Stimulated activated CD8-positive, alpha-beta memory T cell treated with anti-CD3 and anti-CD28 coated beads, Interleukin-7, amount 100 ng/mL, for 1 hour (primary cell): Measurements from ENCODE around the gene KIAA0232.
"Not testable (repeated sequence)": the region's sequence is repeated elsewhere in the genome, so short reads cannot be mapped to it uniquely, and the experiment has no call there.

Source experiments
- DNase-seq, 2 donors: peaks; one replicate each; pipeline ENCODE4 v3.0.0-alpha.2; 2020; ENCODE audit warnings: low read depth in 2 of 2

Gene KIAA0232

GRCh38 chr4:6885953-6886557 is 103.5 kb downstream of the KIAA0232 start:
- DNase-seq, result no peak

GRCh38 chr4:6886886-6887285 is 104.4 kb downstream of the KIAA0232 start:
- no peak for DNase-seq

DNA sequence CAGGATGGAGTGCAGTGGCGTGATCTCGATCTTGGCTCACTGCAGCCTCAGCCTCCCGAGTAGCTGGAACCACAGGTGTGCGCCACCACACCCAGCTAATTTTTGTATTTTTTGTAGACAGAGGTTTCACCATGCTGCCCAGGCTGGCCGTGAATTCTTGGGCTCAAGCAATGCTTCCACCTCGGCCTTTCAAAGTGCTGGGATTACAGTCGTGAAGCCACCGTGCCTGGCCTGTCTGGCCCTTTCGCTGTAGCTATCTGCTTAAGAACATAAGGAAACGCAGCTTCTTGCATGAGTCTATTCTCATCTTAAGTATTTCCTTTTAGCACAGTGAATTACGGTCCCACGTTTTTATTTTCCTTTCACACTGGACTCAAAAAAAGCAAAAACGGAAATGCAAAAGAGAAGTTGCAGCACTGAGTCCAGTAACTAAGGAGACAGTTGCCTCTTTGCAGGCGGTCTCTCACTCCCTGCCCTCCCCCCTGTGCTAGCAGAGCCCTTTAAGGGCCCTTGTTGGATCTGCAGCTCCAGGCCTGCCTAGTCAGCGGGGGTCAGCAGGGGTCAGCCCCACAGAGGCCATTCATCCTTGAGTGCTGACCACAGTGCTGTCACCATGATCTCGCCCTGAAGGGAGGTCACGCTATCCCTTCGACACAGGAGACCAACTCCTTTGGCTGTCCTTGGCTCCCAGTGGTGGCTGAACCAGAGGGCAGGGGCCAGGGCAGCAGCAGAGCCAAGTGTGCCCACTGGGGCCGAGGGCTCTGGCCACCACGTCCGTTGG is 105.3 kb downstream of the KIAA0232 start:
- no peak for DNase-seq

DNA sequence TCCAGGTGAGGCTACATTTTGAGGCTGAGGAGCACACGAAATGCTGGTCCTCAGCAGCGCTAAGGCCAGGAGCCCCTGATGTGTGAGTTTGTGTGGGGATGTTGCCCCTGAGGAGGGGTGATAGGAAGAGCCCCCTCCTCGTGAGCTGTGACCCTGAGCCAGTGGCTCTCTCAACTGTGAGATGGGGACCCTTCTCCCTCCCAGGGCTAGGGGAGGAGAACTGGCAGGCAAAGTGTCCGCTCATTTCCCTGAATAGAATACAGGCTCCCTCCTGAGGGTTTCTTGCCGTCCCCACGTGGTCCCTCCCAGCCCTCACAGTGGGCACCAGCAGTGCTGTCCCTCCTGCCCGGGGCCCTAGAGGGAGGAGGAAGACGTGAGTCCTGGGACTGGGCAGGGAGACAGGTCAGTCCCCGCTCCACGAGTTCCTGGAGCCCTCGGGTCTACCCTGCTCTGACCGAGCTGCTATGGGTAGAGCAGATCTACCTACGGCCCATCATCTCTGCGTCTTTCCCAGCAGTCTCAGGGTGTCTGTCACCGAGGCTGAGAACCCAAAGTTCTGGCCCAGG is 106.1 kb downstream of the KIAA0232 start:
- no peak for DNase-seq

DNA sequence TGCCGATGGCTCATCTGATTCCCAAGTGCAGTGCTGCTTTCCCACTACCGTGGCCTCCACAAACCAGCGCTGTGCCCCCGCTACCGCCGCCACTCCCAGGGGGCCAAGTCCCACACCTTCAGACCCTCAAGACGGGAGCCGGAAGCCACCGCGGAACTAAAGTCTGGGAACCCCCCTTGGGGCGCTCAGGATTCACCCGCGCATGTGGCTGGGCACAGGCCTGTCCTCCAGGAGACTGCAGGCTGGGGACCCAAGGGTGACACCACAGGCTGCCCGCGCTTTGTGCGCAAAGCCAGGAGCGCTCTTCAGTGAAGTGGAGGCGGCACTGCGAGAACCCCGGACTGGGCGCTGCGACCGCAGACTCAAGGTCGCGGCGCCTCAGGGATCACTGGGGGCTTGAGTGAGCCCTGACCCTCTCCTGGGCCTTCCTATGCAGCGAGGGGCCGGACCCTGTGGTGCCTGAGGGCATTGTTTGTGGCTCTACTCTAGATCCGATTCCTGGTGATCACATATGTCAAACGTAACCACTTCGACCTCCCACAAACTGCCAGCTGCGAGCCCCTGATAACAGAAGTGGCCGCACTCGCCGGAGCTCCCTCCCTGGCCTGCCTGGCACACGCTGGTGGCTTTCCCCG is 106.7 kb downstream of the KIAA0232 start:
- DNase-seq, result no peak

GRCh38 chr4:6889736-6890324 is 107.3 kb downstream of the KIAA0232 start:
- no peak for DNase-seq

GRCh38 chr4:6890358-6890757 is 107.8 kb downstream of the KIAA0232 start:
- DNase-seq, result no peak

DNA sequence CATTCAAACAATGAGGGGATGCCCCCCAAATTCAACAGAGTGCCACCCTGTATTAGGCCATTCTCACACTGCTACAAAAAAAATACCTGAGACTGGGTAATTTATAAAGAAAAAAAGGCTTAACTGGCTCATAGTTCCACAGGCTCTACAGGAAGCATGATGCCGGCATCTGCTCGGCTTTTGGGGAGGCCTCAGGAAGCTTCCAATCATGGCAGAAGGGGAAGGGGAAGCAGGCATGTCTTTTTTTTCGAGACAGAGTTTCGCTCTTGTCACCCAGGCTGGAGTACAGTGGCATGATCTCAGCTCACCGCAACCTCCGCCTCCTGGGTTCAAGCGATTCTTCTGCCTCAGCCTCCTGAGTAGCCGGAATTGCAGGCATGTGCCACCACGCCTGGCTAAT is 108.4 kb downstream of the KIAA0232 start:
- not testable (repeated sequence) for DNase-seq

- DNase-seq, result no peak
These were observed 109.1 kb downstream of the KIAA0232 start for GRCh38 chr4:6891436-6892170.

DNA sequence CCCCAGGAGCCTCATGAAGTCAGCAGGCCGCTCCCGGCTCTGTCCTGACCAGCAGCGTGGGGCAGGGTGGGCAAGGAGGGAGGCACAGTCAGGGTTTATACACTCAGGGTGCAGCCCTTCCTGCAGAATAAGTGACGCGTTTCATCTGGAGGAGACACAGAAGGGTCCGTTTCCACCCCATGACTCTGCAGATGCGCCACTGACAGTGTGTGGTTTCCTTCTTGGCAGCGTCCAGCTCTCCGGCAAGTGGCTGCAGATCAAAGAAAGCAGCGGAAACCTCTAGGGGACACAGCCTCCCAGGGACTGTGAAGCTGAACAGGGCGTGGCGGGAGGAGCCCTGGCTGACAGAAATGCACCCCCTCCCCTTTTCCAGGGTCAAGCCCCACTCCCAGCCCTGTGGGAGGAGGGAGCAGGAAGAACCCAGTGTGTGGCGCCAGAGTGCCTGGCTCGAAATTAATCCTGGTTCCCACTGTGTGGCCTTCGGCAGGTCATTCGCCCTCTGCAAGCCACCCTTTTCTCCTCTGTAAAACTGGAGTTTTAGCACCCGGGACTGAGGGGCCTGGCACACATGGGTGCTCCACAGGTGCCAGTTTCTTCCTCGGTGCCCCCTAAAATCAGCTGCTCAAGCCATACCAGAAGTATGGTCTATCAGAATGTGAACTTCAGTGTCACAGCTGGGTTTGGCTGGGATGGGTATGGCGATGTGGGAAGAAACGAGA is 109.8 kb downstream of the KIAA0232 start:
- no peak for DNase-seq

- no peak for DNase-seq
These were observed 110.3 kb downstream of the KIAA0232 start for GRCh38 chr4:6892909-6893202.

- DNase-seq, result no peak
These were observed 111.0 kb downstream of the KIAA0232 start for GRCh38 chr4:6893449-6894085.

GRCh38 chr4:6894086-6894478 is 111.6 kb downstream of the KIAA0232 start:
- DNase-seq, result no peak

DNA sequence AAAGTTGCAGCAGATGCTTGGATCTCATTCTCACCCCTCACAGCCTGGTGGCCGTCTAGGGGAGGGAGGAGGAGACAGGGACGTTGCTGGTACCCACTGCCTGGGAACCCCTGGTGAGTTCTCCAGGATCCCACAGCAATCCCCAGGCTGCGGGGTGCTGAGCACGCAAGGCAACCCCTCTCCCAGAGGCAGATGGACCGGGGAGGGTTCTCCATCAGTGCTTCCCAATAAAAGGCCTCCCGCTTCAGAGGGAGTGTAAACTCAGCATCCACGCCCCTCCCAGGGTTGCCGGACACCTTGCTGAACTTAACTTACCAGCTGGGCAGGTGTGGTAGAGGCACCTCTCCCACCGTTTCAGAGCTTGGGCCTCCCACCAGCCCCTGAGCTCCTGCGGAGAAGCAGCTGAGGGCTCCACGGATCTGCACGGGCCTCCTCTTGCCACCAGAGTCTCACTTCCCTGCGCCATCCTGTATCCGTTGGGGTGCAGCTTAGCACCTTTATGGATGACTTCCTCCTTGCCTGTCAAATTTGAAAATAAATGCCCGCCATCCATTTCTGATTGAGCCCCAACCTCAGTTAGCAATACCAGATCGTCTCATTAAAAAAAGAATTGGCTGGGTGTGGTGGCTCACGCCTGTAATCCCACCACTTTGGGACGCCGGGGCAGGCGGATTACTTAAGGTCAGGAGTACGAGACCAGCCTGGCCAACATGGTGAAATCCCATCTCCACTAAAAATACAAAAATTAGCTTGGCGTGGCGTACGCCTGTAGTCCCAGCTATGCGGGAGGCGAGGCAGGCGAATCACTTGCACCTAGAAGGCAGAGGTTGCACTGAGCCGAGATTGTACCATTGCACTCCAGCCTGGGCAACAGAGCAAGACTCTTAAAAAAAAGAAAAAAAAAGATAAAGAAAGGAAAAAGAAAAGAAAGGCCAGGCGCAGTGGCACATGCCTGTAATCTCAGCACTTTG is 112.3 kb downstream of the KIAA0232 start:
- DNase-seq, result no peak

DNA sequence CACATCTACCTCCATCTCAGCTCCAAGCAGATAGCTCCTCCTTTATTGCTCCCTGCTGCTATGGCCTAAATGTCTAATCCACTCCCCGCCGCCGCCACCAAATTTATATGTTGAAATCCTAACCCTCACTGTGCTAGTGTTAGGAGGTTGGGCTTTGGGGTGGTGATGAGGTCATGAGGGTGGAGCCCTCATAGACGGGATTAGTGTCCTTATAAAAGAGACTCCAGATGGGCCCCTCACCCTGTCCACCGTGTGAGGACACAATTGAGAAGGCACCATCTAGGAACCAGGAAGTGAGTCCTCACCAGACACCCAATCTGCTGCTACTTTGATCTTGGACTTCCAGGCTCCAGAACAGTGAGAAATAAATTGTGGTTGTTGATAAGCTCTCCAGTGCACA is 113.5 kb downstream of the KIAA0232 start:
- DNase-seq, result no peak

- DNase-seq, result no peak
These were observed 116.2 kb downstream of the KIAA0232 start for GRCh38 chr4:6898763-6899162.

DNA sequence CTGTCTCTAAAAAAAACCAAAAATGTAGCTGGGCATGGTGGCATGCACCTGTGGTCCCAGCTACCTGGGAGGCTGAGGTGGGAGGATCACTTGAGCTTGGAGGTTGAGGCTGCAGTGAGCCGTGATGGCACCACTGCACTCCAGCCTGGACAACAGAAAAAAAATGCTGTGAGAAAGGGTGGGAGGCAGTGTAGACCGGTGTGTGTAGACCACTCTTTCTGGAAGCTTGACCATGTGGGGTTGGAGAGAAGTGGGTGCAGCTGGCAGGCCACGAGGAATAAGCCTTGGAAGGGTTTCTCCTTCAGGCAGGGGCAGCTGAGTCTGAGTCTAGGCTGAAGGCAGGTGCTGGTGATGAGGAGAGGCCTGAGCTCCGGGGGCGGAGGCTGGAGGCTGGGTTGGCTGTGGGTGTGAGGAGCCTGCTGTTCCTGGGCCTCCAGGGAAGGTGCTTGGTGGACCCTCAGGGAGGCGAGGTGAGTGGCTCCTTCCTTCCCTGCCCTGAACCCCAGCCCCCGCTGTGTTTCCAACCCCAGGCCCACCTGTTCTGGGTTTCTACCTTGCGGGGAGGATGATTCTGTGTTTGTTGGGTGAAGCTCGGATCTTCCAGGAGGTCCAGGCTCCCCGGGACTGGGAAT is 117.8 kb downstream of the KIAA0232 start:
- DNase-seq, result no peak

GRCh38 chr4:6900956-6901355 is 118.4 kb downstream of the KIAA0232 start:
- DNase-seq, result no peak
